Amygdala (tissue), 56 donors: Measurements from ENCODE around the gene SCAF11.
A peak's percentile ranks its signal among the peaks of the same experiment; 100 is the strongest.
"Not testable (repeated sequence)": the region's sequence is repeated elsewhere in the genome, so short reads cannot be mapped to it uniquely, and the experiment has no call there.

Experiments
- DNase-seq, 56 donors: peaks; one replicate each; lab custom pipeline; 2025; lab: John Stamatoyannopoulos, UW

SCAF11 gene

GRCh38 chr12:45990468-45991283 lies at the start of gene SCAF11:
Gene SCAF11 (minus strand): TSS chr12:45990574. CDS start chr12:45964167, 26,407 bp downstream.
- peak; percentile 98 to 100 (median 100) for DNase-seq

- not testable (repeated sequence) for DNase-seq
These were observed 46.7 kb upstream of the SCAF11 start for GRCh38 chr12:46037066-46037465.

GRCh38 chr12:46027172-46027571 lies 36.8 kb upstream of the SCAF11 start:
- DNase-seq: no peak

GRCh38 chr12:46024099-46024498 lies 33.7 kb upstream of the SCAF11 start:
- no peak for DNase-seq

GRCh38 chr12:46020768-46021167 lies 30.4 kb upstream of the SCAF11 start:
- no peak for DNase-seq

- not testable (repeated sequence) for DNase-seq
These were observed 28.3 kb upstream of the SCAF11 start for GRCh38 chr12:46018712-46019111.

GRCh38 chr12:46017866-46018375 lies 27.5 kb upstream of the SCAF11 start:
- not testable (repeated sequence) for DNase-seq

GRCh38 chr12:46005823-46006222 lies 15.4 kb upstream of the SCAF11 start:
- no peak for DNase-seq

- DNase-seq: no peak
These were observed 14.9 kb upstream of the SCAF11 start for GRCh38 chr12:46005151-46005797.

GRCh38 chr12:46004715-46005114 lies 14.3 kb upstream of the SCAF11 start:
- DNase-seq: no peak

- DNase-seq: not testable (repeated sequence)
These were observed 9.7 kb upstream of the SCAF11 start for GRCh38 chr12:46000076-46000475.

- peak in 54 of 56 donors; percentile 4 to 86 (median 56) for DNase-seq
These were observed 4.4 kb upstream of the SCAF11 start for GRCh38 chr12:45994736-45995135.

- peak; percentile 28 to 90 (median 70) for DNase-seq
These were observed 1.2 kb upstream of the SCAF11 start for GRCh38 chr12:45991284-45992249.

GRCh38 chr12:45989721-45990467 lies 480 bp downstream of the SCAF11 start:
- peak in 54 of 56 donors; percentile 3 to 85 (median 53) for DNase-seq

GRCh38 chr12:45989287-45989686 lies 1.1 kb downstream of the SCAF11 start:
- no peak for DNase-seq

- no peak for DNase-seq
These were observed 2.1 kb downstream of the SCAF11 start for GRCh38 chr12:45988264-45988663.

- no peak for DNase-seq
These were observed 3.0 kb downstream of the SCAF11 start for GRCh38 chr12:45987340-45987727.

- no peak for DNase-seq
These were observed 3.6 kb downstream of the SCAF11 start for GRCh38 chr12:45986641-45987339.
